Stimulated activated naive CD8-positive, alpha-beta T cell treated with anti-CD3 and anti-CD28 coated beads, Interleukin-15, Interleukin-2, amounts not matched to agents 100 U/mL and 50 U/mL, for 24 hours (primary cell): ENCODE data around the gene ARHGEF33.

Experiments
- ATAC-seq: fragments of 150-1000 bp; cut with Tn5 transposase; one replicate; pipeline ENCODE4 v1.10.0; 2021
- DNase-seq: peaks from one replicate; pipeline ENCODE4 v3.0.0; 2021

The ARHGEF33 gene

DNA sequence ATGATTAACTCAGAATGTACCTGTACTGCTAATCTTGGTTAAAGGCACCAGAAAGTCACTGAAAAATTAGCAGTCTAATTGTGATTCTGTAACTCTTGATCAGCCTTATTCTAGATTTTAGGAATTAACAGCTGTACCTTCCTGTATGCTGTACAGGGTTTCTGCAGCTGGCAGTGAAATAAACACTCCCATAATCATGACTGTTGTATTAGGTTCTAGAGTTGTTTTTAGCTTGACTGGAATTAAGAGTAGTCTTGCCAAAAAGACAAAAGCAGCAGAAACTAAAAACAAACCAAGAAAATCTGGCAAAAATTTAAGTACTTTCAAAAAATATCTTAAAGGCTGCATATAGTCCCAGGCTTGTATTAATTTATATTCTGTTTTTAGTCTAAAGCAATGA, 127.7 kb downstream of the ARHGEF33 start:
- DNase-seq, result no peak

DNA sequence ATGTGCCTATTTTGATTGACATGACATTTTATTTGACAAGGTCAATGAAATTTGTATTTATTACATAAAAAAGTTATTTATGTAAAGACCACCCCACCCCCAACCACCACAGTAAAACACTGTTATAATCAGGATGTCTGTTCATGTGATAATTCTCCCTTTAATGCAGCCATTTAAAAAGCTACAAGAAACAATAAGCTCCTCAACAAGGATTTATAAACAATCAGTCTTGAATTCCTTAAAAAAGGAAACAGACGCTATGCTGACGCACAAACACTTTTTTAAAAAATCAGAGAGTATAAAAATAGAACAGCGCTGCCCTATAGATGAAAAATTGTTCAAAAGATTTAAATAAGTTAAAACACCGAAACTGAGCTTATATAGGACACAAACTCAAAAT, 129.0 kb downstream of the ARHGEF33 start:
- ATAC-seq (no peak), DNase-seq (no peak)

More for the DNA sequence above, 127.7 kb downstream of the ARHGEF33 start:
- ATAC-seq, result no peak

DNA sequence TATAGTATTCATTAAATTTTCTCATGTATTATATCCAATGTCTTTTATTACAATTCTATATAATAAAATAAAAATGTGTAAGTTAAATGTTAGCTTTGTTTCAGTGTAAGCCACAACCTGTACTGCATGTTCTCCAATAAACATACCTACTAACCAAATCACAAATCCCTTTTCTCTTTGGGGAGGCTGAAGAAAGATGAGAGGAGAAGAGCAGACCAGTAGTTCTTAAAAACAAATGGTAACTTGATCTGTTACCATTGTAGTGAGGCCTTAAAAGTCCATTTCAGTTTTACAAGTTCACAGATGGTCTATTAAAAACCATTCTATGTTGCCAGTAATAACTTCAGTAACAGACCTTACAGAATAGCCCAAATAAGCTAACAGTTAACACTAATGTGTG, 130.7 kb downstream of the ARHGEF33 start:
- no peak for ATAC-seq
- DNase-seq, result no peak

DNA sequence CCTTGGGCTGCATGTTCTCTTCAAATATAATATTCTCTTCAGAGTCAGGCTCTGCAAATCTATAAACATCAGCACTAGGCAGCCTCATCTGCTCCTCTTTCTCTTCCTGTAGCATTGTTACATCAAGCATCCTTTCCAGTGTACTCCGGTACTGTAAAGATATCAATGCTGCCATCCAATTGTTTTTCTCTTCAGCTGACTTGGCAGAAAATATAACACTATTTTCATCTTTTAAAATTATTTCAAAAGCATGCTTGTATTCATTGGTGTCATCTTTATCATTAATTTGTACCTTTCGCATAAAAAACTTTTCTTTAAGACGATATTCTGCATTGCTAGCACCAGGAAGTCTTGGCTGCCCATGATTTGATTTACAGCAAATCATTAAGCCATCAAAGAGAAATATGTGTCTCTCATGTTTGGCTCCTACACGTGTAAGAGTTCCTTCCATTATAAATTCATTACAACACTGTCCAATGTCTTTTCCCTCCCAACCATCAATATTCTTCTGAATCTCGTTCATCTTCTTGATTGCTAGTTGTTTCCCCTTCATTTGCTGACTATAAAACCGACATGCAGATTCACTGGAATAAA, 133.1 kb downstream of the ARHGEF33 start:
- DNase-seq, result no peak
- ATAC-seq, result no peak

DNA sequence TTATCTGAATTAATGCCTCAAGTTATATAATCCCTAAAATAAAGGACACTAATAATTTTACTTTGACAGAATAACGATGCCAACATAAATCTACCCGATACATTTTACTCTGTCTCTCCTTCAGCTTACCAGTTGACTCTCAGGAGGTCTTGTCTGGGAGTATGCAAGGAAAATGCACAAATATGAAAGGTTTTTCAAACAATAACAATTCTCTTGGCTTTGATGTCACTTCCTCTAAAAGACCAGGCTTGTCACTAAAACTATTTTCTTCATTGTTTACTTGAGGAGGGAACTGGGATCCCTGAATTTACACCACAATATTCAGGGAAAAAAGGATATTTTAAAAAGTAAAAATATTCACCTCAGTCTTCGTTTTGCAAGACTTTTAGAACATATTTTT, 134.0 kb downstream of the ARHGEF33 start:
- DNase-seq, result no peak
- ATAC-seq, result no peak

DNA sequence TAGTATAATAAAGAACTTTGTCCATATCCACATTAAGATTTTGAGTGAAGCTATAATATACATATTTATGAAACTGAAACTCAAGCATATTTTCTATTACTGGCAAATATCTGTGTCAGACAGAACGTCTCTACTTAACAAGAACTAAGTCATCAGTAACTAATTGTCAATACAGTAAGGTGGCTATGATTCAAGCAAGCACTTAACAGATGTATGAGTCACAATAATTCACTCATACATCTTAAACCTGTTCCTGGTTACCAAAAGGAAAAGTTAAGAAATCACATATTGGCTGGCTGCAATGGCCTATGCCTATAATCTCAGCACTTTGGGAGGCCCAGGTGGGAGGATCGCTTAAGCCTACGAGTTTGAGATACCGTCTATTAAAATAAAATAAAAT, 135.2 kb downstream of the ARHGEF33 start:
- ATAC-seq (peak; percentile 85), DNase-seq (no peak)
